Right lobe of liver (tissue), 4 donors: ENCODE measurements around the gene CD4.

Source experiments
- POLR2A ChIP-seq: fragments of 450-650 bp; IDR thresholded peaks from one replicate; pipeline ENCODE4 v1.6.1; 2017; ENCODE audit warnings: antibody characterized with exemption, mild to moderate bottlenecking
- TF ChIP-seq, protein P1 (sequence below), 4 donors: fragments of 200-600 bp in 3 of 4; fragments of 450-650 bp in 1 of 4; IDR thresholded peaks; one replicate each; pipeline versions ENCODE4 v1.5.1 to v1.8.0; 2016 to 2022; ENCODE audit warnings: antibody characterized with exemption in 4 of 4, mild to moderate bottlenecking in 2 of 4
- donor health status: DM: no; HTN: no; CAD: no.
- donor health status: DM: no; HTN: no; CAD: no.
- donor health status: DM: no; HTN: yes; CAD: no.

DNA sequence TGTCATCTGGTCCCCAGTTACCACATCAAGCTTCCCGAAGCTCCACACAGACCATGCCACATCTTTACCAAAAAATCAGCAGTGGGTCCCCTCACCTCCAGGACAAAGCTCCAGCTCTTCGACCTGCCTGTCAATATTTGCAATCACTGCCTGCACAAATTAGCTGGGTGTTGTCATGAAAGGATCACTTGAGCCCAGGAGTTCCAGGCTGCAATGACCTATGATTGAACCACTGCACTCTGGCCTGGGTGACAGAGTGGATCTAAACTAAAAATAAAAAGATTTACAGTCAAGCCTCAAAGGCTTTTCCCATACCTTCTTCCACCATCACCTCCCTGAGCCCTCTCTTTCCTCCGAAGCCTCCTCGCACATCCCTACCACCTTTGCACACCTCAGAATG is 7.2 kb downstream of the CD4 start:
- TF ChIP-seq, protein P1, sequence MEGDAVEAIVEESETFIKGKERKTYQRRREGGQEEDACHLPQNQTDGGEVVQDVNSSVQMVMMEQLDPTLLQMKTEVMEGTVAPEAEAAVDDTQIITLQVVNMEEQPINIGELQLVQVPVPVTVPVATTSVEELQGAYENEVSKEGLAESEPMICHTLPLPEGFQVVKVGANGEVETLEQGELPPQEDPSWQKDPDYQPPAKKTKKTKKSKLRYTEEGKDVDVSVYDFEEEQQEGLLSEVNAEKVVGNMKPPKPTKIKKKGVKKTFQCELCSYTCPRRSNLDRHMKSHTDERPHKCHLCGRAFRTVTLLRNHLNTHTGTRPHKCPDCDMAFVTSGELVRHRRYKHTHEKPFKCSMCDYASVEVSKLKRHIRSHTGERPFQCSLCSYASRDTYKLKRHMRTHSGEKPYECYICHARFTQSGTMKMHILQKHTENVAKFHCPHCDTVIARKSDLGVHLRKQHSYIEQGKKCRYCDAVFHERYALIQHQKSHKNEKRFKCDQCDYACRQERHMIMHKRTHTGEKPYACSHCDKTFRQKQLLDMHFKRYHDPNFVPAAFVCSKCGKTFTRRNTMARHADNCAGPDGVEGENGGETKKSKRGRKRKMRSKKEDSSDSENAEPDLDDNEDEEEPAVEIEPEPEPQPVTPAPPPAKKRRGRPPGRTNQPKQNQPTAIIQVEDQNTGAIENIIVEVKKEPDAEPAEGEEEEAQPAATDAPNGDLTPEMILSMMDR (IDR thresholded peaks at IDR 0.05) = no peak
- no peak for TF ChIP-seq POLR2A
